Heart right ventricle (tissue), 16 donors: Measurements from ENCODE around the gene ST6GALNAC3. TPM values are rescaled to one million over a fixed set of nuclear protein-coding genes. Genes with fewer than 3 reads are reported as not detected.

Source experiments
- ATAC-seq, 8 donors: fragments of 200-7000 bp; cut with Tn5 transposase; one replicate each; pipeline ENCODE4 v1.9.1; 2020; ENCODE audit warnings: mild to moderate bottlenecking in 8 of 8, moderate library complexity in 8 of 8, moderate number of reproducible peaks in 1 of 8
- DNase-seq, 2 donors: peaks; one replicate each; pipeline ENCODE4 v3.0.0-alpha.2; 2020
- H3K27ac ChIP-seq, 10 donors: fragments of 200-600 bp; sonication (generic) in 2 of 10; one replicate each; pipeline versions ENCODE4 v1.5.0 to v1.8.0; 2020 to 2022; ENCODE audit warnings: mild to moderate bottlenecking in 3 of 10
- H3K27me3 ChIP-seq, 7 donors: fragments of 200-600 bp; one replicate each; pipeline ENCODE4 v1.8.0; 2021 to 2022; ENCODE audit warnings: mild to moderate bottlenecking in 2 of 7
- H3K36me3 ChIP-seq, 9 donors: fragments of 200-600 bp; sonication (generic) in 1 of 9; one replicate each; pipeline versions ENCODE4 v1.5.0 to v1.8.0; 2020 to 2022; ENCODE audit warnings: mild to moderate bottlenecking in 2 of 9
- H3K4me1 ChIP-seq, 9 donors: fragments of 200-600 bp; sonication (generic) in 1 of 9; one replicate each; pipeline versions ENCODE4 v1.5.0 to v1.8.0; 2020 to 2022; ENCODE audit warnings: mild to moderate bottlenecking in 4 of 9
- H3K4me3 ChIP-seq, 10 donors: fragments of 200-600 bp; sonication (generic) in 2 of 10; one replicate each; pipeline versions ENCODE4 v1.5.0 to v1.8.0; 2020 to 2022; ENCODE audit warnings: mild to moderate bottlenecking in 7 of 10, moderate library complexity in 2 of 10
- H3K9me3 ChIP-seq, 11 donors: fragments of 200-600 bp in 10 of 11; sonication (generic) in 2 of 11; one replicate each; pipeline versions ENCODE4 v1.5.0 to v1.8.0; 2013 to 2022; ENCODE audit warnings: mild to moderate bottlenecking in 2 of 11, control low read depth in 1 of 11, moderate library complexity in 1 of 11
- CTCF ChIP-seq, 9 donors: fragments of 200-600 bp; sonication (generic) in 2 of 9; IDR thresholded peaks; one replicate each; pipeline versions ENCODE4 v1.5.0 to v1.8.0; 2021 to 2022; ENCODE audit warnings: antibody characterized with exemption in 9 of 9, mild to moderate bottlenecking in 5 of 9, moderate library complexity in 1 of 9
- WGBS, 2 donors: extraction: QIAGEN DNeasy Blood & Tissue Kit; methylation state at CpG; one replicate each; pipeline ENCODE4 v1.1.7; 2013; ENCODE audit warnings: inconsistent platforms in 1 of 2; 5-methylcytosine and 5-hydroxymethylcytosine counted together
- intact Hi-C, 10 donors: fragments of 100-400 bp; cut with DNase I; formaldehyde crosslinking; loops; one replicate each; pipeline versions ENCODE4 v1.11.1 to v1.14.2; 2022
- polyA plus RNA-seq, 2 donors: library from polyadenylated mRNA; stranded (reverse); fragments of 200-250 nt; gene quantifications; one replicate each; pipeline ENCODE4 v1.2.3, GENCODE V29; 2013
- total RNA-seq, 10 donors: library from RNA; stranded (reverse); fragmentation: NEBNext Ultra II Directional in 3 of 10; extraction: Animal tissue kit (Norgen Biotek cat#: 25700) in 3 of 10; gene quantifications; one replicate each; pipeline versions ENCODE4 v1.2.1 to v1.2.4, GENCODE V29; 2021 to 2023
- donor health status: Arrhythmogenic right ventricular cardiomyopathy.
- donor health status: ischemic (EF 13 %, LVEDD 7.1; RV severe dilation, severe dysfunction).
- donor health status: healthy with polysubstance abuse.
- donor health status: DM: no; HTN: yes; CAD: no.
- donor health status: DM: no; HTN: no; CAD: no.
- donor health status: ischemic (EF 25% LVEDD 6.9; RV normal size, moderate dysfunction).
- donor health status: ischemic (EF 25% LVEDD 5.7; RV mildly dilated, moderate dysfunction).
- donor health status: healthy.
- donor health status: DM: yes; HTN: yes; CAD: no.
- donor health status: Ischemic cardiomyopathy.
- donor health status: ischemic (EF 35%, LVEDD 5.7; RV mildly dilated, moderate dysfunction).
- donor health status: nonischemic (EF 11% LVEDD 7.7; RV severe dilation, severe dysfunction).
- donor health status: DM: yes; HTN: yes; CAD: no.
- donor health status: PGD.
- donor health status: ischemic (EF 29% LVEDD 5.4; RV normal size, mild dysfunction).
- donor health status: nonischemic (EF 23%, LVEDD 6.1; RV moderate dilation, normal function).

Gene ST6GALNAC3
- total and polyA plus RNA-seq, 12 donors, result 2.8 to 10.3 (median 4.8) TPM

GRCh38 chr1:76070538-76070937, 4.0 kb upstream of the ST6GALNAC3 start:
- DNase-seq (no peak), ATAC-seq (no peak)
- Histone ChIP-seq H3K4me1 (peaks cover 0 to 32% (median 23%) of the 10 kb centered on the region in 9 donors), H3K9me3 (no peaks in the 10 kb centered on the region), H3K27ac (no peak overlapping the region), H3K36me3 (no peaks in the 10 kb centered on the region), H3K27me3 (no peaks in the 10 kb centered on the region), H3K4me3 (no peak overlapping the region)
- intact Hi-C loops, result no loop called here
- 88 to 91% methylated on average over 3 of the region's 3 CpGs for WGBS, 2 donors
- no peak for TF ChIP-seq CTCF (IDR thresholded peaks at IDR 0.05)

GRCh38 chr1:76073481-76073880, 1.1 kb upstream of the ST6GALNAC3 start:
- ATAC-seq (no peak), DNase-seq (no peak)
- no peaks in the 10 kb centered on the region for H3K36me3 ChIP-seq
- 73 to 78% methylated on average over 5 of the region's 5 CpGs for WGBS, 2 donors
- no peak for TF ChIP-seq CTCF (IDR thresholded peaks at IDR 0.05)
- intact Hi-C loops, result no loop called here
- peaks cover 0 to 43% (median 18%) of the 10 kb centered on the region in 9 donors for H3K4me1 ChIP-seq
- H3K4me3 ChIP-seq, result no peak overlapping the region
- H3K27ac ChIP-seq, result no peak overlapping the region
- H3K27me3 ChIP-seq, result no peaks in the 10 kb centered on the region
- no peaks in the 10 kb centered on the region for H3K9me3 ChIP-seq

- no peak for TF ChIP-seq CTCF (IDR thresholded peaks at IDR 0.05)
- intact Hi-C loops, result loop anchor here in 2 of 10 donors (2.0 kb wide), 2 partner anchors 64 to 68 kb away; no protein-coding TSS in a partner anchor
- H3K27me3 ChIP-seq, result no peaks in the 10 kb centered on the region
- peak overlapping the region; percentile 45 to 88 (median 82) for H3K27ac ChIP-seq
- H3K36me3 ChIP-seq, result no peaks in the 10 kb centered on the region
- H3K4me1 ChIP-seq, result peaks cover 0 to 38% (median 11%) of the 10 kb centered on the region in 9 donors
- no peaks in the 10 kb centered on the region for H3K9me3 ChIP-seq
- peak overlapping the region; percentile 56 to 77 (median 68) for H3K4me3 ChIP-seq
- DNase-seq (no peak), ATAC-seq (no peak)
- WGBS, 2 donors, result 14 to 19% methylated on average over 9 of the region's 9 CpGs
These were observed 593 bp downstream of the ST6GALNAC3 start for GRCh38 chr1:76075188-76075489.

GRCh38 chr1:76075877-76076276, 1.3 kb downstream of the ST6GALNAC3 start:
- no peak for TF ChIP-seq CTCF (IDR thresholded peaks at IDR 0.05)
- H3K27me3 ChIP-seq, result no peaks in the 10 kb centered on the region
- WGBS, 2 donors, result 49 to 67% methylated on average over 5 of the region's 5 CpGs
- intact Hi-C loops, result loop anchor here in 3 of 10 donors (1.0 to 2.0 kb wide), 3 partner anchors 62 to 67 kb away; no protein-coding TSS in a partner anchor
- H3K27ac ChIP-seq, result peak overlapping the region in 9 of 10 donors; percentile 45 to 88 (median 83)
- H3K4me1 ChIP-seq, result peaks cover 0 to 42% (median 11%) of the 10 kb centered on the region in 9 donors
- no peaks in the 10 kb centered on the region for H3K36me3 ChIP-seq
- ATAC-seq (peak in 7 of 8 donors; percentile 27 to 81 (median 71)), DNase-seq (no peak)
- H3K4me3 ChIP-seq, result peak overlapping the region in 9 of 10 donors; percentile 59 to 77 (median 69)
- H3K9me3 ChIP-seq, result no peaks in the 10 kb centered on the region
